Neural progenitor cell (in vitro differentiated cells): ENCODE measurements around the gene TENM3.

Source experiments
- CTCF ChIP-seq: fragments of 200-600 bp; sonication (generic); IDR thresholded peaks from 2 replicates; pipeline ENCODE4 v1.5.1; 2017; ENCODE audit warnings: antibody characterized with exemption, mild to moderate bottlenecking
- EZH2 ChIP-seq: fragments of 200-600 bp; sonication (generic); IDR thresholded peaks from 2 replicates; pipeline ENCODE4 v1.6.1; 2017; ENCODE audit warnings: antibody characterized with exemption, mild to moderate bottlenecking, moderate library complexity

GRCh38 chr4:182578402-182578801 lies 335.2 kb downstream of the TENM3 start:
- TF ChIP-seq CTCF (no peak), EZH2 (no peak)
